ENCODE measurements around the gene GSG1L.
A peak's percentile ranks its signal among the peaks of the same experiment; 100 is the strongest.

GSG1L gene

GRCh38 chr16:27849621-27850020 lies 213.9 kb downstream of the GSG1L start:
- no peak for DNase-seq (ENCODE audit: low spot score)

DNA sequence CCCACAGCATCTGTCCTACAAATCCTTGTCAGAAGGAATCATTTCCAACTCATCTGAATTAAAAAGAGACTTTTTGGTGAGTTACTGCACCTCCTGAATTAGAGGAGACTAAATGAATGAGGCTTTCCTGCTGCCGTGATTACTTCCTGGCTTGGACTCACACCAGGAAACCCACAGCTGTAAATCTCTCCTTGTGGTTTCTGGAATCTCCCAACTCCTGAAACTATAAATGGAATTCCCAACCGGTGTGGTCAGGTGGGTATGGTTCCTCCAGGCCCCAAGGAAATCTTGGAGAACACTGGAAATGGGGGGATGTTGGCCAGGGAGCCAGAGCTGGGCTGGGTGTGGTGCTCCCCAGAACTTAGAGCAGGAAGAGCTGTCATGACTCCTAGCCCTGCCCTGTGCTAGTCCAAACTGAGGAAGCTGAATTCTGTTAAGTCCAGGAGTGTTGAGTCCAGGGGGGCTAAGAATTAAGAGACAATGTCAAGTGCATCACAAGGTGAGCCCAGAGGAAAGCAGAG lies 216.4 kb downstream of the GSG1L start:
- DNase-seq (ENCODE audit: low spot score): peak; percentile 84

DNA sequence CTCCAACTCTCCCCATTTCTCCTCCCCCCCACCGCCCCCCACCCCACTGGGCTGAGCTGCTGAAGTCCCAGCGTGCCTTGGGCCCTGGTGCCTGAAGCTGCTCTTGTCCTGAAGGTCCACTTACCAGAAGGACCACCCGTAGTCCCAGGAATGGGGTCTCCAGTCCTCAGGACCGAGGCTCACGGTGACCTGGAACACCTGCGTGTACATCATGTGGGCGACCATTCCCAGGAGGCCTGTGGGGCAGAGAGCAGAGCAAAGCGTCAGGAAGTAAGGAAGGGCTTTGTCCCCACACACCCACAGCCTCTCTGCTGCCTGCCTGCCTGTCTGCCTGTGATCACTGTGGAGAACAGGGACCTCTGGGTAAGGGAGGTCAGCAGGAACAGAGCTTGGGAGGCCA lies 218.7 kb downstream of the GSG1L start:
- DNase-seq (ENCODE audit: low spot score): no peak

DNA sequence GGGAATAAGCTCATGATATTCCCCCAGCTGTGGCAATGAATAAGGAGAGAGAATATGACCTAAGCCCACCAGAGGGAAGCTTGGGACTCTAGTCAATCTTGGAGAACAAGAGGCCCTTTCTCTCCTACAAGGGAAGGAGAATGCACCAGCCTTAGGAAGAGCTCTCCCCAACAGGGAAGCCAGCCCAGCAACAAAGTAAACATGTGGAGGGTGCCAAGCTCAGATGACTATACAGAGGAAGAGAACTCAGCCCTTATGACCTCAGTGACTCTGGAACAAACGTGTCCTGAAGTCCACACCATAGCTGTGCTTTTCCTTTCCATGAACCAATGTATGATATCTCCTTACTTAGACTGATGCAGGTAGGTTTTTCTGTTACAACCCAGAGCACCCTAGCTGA lies 219.7 kb downstream of the GSG1L start:
- DNase-seq (ENCODE audit: low spot score): peak; percentile 4

DNA sequence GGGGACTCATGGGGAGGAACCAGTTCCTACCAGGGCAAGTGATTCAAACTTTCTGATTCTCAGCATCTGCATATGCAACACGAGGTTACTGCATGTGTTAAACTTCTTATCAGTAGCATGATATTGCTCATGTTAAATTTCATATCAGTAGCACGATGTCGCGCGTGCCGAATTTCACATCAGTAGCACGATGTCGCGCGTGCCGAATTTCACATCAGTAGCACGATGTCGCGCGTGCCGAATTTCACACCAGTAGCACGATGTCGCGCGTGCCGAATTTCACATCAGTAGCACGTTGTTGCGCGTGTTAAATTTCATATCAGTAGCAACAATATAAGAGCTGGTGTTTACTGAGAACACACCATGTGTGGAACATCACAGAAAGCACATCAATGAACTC lies 221.6 kb downstream of the GSG1L start:
- no peak for DNase-seq (ENCODE audit: low spot score)

GRCh38 chr16:27841061-27841801 lies 222.3 kb downstream of the GSG1L start:
- DNase-seq (ENCODE audit: low spot score): no peak

DNA sequence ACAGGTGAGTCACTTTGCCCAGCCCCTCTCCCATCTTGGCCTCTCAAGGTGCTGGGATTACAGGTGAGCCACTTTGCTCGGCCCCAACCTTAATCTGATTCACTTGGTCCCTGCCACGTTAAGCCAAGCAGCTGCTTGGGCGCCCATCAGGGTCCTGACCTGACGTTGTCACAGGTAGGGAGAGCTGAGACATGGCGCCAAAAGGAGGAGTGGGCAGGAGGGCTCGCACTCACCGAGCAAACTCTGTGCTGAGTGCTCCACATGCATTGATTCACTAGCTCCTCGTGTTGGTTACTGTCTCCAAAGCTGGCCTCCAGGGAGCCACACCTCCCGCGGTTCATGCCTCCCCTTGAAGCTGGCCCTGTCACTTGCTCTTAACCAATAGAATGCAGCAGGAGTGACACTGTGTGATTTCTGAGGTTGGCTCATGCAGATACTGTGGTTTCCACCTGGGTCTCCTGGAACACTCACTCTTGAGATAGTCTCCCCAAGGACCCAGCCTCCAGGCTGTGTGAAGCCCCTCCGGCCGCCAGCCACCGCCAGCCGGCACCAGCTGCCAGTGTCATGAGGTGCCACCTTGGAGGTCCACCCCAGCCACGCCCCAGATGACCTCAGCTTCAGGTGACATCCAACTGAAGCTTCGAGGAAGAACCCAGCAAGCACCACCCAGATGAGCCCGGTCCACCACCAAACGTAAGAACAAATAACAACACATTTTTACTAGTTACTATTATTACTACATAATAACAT lies 223.0 kb downstream of the GSG1L start:
- DNase-seq (ENCODE audit: low spot score): peak; percentile 9

DNA sequence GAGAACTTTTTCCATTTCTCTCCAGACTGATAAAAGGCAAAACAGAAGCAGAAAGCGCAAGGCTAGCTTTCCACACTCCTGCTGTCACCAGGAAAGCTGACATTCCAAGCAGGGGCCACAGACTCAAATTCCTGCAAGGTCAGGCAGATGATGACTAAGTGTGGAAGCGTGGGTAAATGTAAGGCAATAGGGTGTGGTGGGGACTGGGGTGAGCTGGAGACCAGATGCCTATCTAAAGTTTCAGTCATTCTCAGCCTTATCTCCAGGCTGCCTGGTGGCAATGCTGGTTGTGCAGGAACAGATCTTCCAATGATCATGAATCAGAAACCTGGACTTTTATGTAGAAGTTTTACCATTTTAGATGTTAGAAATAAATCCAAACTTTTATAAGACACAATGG lies 224.1 kb downstream of the GSG1L start:
- peak; percentile 60 for DNase-seq (ENCODE audit: low spot score)

- DNase-seq (ENCODE audit: low spot score): peak; percentile 36
Observed at GRCh38 chr16:27838536-27839175, 224.9 kb downstream of the GSG1L start.

DNA sequence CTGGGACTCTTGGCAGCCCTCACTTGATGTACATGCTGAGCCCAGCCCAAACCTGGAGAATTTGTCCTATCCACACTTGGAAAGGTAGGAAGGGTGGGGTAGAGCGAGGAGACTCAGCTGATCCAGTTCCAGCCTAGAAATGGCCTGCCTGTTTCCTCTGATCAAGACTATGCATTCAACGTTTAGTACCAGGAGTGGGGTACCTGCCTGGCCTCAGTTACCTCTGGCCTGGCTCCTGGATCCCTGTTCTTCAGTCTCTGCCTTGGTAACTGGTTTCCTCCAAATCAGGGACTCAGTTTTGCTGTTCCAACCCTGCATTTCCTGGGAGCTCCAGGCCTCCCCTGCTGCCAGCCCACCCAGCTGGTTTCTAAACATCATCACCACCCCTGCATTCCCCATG lies 233.5 kb downstream of the GSG1L start:
- no peak for DNase-seq (ENCODE audit: low spot score)

DNA sequence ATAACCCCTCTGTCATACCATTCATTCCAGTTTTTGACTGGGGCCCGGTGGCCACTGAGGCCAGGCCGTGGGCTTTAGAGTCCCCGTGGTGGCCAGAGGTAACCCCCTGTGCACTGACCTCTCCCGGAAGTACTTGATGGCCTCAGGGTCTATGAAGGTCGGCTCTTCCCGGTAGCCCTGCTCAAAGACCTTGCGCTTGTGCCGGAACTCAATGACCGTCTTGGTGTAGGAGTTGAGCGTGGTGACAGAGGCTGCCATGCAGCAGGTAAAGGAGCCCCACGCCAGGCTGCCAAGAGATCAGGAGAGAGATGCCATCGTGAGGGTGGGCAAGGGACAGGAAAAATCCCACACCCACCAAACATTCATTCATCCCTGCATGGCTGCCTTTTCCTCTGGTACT lies 234.8 kb downstream of the GSG1L start:
- no peak for DNase-seq (ENCODE audit: low spot score)

DNA sequence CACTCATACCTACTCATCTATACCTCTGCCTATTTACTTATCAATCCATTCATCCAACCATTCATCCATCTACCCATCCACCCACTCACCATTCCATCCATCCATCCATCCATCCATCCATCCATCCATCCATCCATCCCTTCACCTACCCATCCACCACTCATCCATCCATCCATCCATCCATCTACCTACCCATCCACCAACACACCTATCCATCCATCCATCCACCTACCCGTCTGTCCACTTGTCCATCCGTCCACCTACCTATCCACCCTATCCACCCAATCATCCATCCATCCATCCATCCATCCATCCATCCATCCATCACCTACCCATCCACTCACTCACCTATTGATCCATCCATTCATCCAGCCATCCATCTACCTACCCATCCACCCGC lies 235.7 kb downstream of the GSG1L start:
- no peak for DNase-seq (ENCODE audit: low spot score)

DNA sequence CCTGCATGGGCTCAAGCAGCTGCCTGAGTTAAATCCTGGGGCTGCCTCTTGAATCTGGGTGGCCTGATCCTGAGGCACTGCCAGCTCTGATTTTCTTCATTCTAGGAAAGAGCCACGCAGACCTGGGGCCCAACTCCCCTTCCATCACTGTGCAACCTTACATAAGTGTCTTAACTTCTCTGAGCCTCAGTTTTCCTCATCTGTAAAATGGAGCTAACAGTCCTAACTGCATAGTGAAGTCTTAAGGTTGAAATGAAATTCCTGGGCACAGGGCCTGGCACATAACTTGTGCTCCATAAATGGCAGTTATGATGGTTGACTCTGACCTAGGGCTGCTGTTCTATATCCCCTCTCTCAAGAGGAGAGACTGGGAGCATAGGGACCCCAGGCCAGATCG lies 236.6 kb downstream of the GSG1L start:
- DNase-seq (ENCODE audit: low spot score): no peak

DNA sequence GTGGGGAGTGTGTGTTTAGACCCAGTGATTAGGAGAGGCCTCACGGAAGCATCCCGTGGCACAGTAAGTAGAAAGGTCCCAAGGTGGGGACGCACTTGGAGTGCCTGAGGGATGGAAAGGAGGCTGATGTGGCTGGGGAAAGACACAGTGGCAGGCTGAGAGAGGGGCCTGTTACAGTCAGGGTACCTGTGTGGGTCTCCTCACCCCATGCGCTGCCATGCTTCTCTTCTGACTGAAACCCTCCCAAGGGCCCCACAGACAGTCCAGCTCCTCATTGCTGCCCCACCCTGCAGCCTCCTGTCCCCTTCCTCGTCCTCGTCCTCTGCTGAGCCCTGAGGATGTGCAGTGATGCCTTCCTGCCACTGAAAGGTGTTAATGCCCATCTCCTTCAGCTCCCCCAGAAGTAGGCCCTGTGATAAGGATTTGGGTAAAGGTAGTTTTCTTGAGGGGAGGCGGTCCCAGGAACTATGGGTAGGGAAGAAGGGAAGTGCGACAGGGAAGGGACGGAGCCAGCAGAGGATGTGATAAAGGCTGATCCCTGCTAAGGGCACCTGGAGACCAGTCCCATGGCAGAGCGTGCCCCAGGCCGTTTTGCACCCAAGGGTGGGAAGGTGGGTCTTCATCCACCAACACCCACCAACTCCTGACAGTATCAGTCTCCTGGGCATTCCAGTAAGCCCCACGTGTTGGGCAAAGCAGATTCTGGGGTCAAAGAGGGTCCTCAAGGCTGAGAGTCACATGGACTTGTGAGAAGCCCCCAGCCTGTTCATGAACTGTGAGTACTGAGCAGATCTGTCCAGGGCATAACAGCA lies 237.2 kb downstream of the GSG1L start:
- DNase-seq (ENCODE audit: low spot score): no peak

GRCh38 chr16:27824786-27825185 lies 238.7 kb downstream of the GSG1L start:
- no peak for DNase-seq (ENCODE audit: low spot score)

- no peak for DNase-seq (ENCODE audit: low spot score)
Observed at GRCh38 chr16:27824006-27824405, 239.5 kb downstream of the GSG1L start.

DNA sequence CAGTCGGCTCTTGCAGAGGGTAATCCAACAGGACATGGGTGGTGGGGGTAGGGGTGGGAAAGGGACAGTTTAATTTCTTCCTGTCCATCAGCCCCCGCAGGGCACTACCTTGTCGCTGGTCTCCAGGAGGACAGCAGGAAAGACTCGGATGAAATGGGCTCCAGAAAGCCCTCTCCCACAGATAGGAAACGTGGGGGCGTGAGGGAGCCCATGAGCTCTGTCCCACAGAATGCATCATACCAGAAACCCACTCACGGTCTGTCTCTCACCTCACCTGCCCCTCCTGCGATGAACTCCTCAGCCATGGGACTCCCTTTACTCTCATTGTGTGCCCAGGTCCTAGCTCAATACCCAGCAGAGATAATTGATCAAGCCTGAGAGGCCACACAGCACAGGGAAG lies 240.1 kb downstream of the GSG1L start:
- DNase-seq (ENCODE audit: low spot score): no peak

GRCh38 chr16:27822996-27823395 lies 240.5 kb downstream of the GSG1L start:
- DNase-seq (ENCODE audit: low spot score): no peak

GRCh38 chr16:27822529-27822928 lies 241.0 kb downstream of the GSG1L start:
- DNase-seq (ENCODE audit: low spot score): no peak

- DNase-seq (ENCODE audit: low spot score): no peak
Observed at GRCh38 chr16:27820646-27821345, 242.7 kb downstream of the GSG1L start.

DNA sequence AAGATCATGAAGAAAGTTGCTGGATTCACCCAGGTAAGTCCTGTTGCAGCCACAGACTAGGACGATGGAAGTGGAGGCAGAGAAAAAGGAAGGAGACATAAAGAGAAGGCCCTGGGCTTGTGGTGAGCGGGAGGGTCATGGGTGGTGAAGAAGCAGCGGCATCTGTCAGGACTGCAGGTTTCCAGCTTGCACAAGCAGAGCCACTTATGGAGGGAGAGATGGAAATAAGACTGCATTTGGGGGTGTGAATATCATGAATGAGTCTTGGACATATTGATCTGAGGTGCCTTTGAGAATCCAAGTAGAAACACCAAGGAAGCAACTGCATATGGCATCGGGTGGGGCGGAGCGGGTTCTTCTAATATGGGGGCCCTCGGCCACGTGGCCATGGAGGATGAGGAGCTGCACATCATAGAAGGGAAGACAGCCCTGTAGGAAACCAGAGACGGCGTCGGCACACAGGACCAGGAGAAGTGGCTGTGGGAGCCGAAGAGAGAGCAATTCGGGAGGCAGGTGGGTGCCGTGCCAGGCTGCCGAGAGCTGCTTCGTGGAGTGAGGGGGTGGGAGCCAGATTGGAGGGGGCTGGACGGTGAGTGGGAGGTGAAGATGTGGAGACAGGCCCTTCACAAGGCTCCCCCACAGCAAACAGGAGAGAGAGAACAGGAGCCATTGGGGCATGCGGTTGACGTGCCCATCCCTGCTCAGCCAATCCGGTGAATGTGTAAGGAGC lies 243.5 kb downstream of the GSG1L start:
- DNase-seq (ENCODE audit: low spot score): no peak

Data from kidney tubule cell (primary cell).